Skeletal muscle satellite cell (primary cell): ENCODE measurements around the gene CACFD1.

Experiments
- H3K27me3 ChIP-seq: 2 replicates; pipeline ENCODE4 v1.7.0; 2013; ENCODE audit warnings: low read length; ENCODE audit not compliant: control insufficient read depth, insufficient read depth
- H3K36me3 ChIP-seq: 2 replicates; pipeline ENCODE4 v1.7.0; 2013; ENCODE audit warnings: mild to moderate bottlenecking, control low read depth, low read length; ENCODE audit not compliant: insufficient read depth
- H3K4me1 ChIP-seq: 2 replicates; pipeline ENCODE4 v1.7.0; 2013; ENCODE audit warnings: low read length; ENCODE audit not compliant: control insufficient read depth, insufficient read depth
- H3K4me2 ChIP-seq: 2 replicates; pipeline ENCODE4 v1.7.0; 2013; ENCODE audit warnings: mild to moderate bottlenecking, low read length
- H3K4me3 ChIP-seq: 2 replicates; pipeline ENCODE4 v1.7.0; 2013; ENCODE audit warnings: low read length
- H3K9ac ChIP-seq: 2 replicates; pipeline ENCODE4 v1.7.0; 2013; ENCODE audit warnings: mild to moderate bottlenecking, low read depth, low read length, moderate library complexity
- H3K9me3 ChIP-seq: replicated peaks from 2 replicates; pipeline ENCODE4 v1.7.0; 2013; ENCODE audit warnings: mild to moderate bottlenecking, control low read depth, low read length

Gene CACFD1

GRCh38 chr9:133427658-133428348 lies 32.0 kb upstream of the CACFD1 start:
- Histone ChIP-seq H3K27me3 (peaks cover 10% of the 10 kb centered on the region), H3K4me2 (no peak overlapping the region), H3K9ac (no peak overlapping the region), H3K9me3 (no peaks in the 10 kb centered on the region), H3K4me3 (no peak overlapping the region), H3K4me1 (no peaks in the 10 kb centered on the region), H3K36me3 (no peaks in the 10 kb centered on the region)

DNA sequence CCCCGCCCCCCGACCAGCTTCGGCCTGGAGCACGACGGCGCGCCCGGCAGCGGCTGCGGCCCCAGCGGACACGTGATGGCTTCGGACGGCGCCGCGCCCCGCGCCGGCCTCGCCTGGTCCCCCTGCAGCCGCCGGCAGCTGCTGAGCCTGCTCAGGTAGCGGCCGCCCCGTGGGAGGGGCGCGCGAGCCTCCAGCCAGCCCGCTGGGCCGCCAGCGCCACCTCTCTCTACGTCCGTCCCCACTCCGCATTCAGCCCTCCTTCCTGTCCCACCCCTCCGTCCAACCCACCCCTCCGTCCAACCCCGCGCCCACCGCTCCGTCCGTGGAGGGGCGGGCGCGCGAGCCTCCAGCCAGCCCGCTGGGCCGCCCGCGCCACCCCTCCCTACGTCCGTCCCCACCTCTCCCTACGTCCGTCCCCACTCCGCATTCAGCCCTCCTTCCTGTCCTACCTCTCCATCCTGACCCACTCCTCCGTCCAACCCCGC lies 31.1 kb upstream of the CACFD1 start:
- Histone ChIP-seq H3K27me3 (peaks cover 10% of the 10 kb centered on the region), H3K9me3 (no peaks in the 10 kb centered on the region), H3K4me1 (no peaks in the 10 kb centered on the region), H3K4me3 (no peak overlapping the region), H3K4me2 (peak overlapping the region; percentile 58), H3K36me3 (no peaks in the 10 kb centered on the region), H3K9ac (no peak overlapping the region)

- Histone ChIP-seq H3K36me3 (no peaks in the 10 kb centered on the region), H3K9ac (no peak overlapping the region), H3K27me3 (peaks cover 10% of the 10 kb centered on the region), H3K9me3 (no peaks in the 10 kb centered on the region), H3K4me3 (no peak overlapping the region), H3K4me1 (no peaks in the 10 kb centered on the region), H3K4me2 (no peak overlapping the region)
Observed at GRCh38 chr9:133429214-133429613, 30.6 kb upstream of the CACFD1 start.

GRCh38 chr9:133429641-133430161 lies 30.1 kb upstream of the CACFD1 start:
- peaks cover 10% of the 10 kb centered on the region for H3K27me3 ChIP-seq
- H3K36me3 ChIP-seq = no peaks in the 10 kb centered on the region
- no peak overlapping the region for H3K4me3 ChIP-seq
- no peak overlapping the region for H3K4me2 ChIP-seq
- H3K9me3 ChIP-seq = no peaks in the 10 kb centered on the region
- no peak overlapping the region for H3K9ac ChIP-seq
- H3K4me1 ChIP-seq = no peaks in the 10 kb centered on the region

GRCh38 chr9:133430244-133430643 lies 29.5 kb upstream of the CACFD1 start:
- peaks cover 10% of the 10 kb centered on the region for H3K27me3 ChIP-seq
- H3K9me3 ChIP-seq = no peaks in the 10 kb centered on the region
- H3K4me1 ChIP-seq = no peaks in the 10 kb centered on the region
- H3K36me3 ChIP-seq = no peaks in the 10 kb centered on the region
- H3K4me2 ChIP-seq = no peak overlapping the region
- no peak overlapping the region for H3K4me3 ChIP-seq
- H3K9ac ChIP-seq = no peak overlapping the region

DNA sequence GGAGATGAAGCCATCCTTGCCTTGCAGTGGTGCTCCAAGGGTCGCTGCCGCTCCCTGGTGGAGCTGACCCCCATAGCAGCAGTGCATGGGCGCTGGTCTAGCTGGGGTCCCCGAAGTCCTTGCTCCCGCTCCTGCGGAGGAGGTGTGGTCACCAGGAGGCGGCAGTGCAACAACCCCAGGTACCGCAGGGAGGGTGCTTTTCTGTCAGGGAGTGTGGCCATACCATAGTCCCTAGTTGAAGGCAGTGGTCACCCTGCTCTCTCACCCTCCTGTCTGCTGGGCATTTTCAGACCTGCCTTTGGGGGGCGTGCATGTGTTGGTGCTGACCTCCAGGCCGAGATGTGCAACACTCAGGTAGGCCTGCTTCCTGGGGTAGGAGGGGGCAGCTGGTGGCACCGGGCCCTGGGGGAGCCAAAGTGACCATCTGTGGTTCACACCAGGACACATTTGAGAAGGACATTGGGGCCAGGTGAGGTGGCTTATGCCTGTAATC lies 26.4 kb upstream of the CACFD1 start:
- Histone ChIP-seq H3K9ac (no peak overlapping the region), H3K4me1 (no peaks in the 10 kb centered on the region), H3K27me3 (no peaks in the 10 kb centered on the region), H3K36me3 (no peaks in the 10 kb centered on the region), H3K4me2 (no peak overlapping the region), H3K4me3 (no peak overlapping the region), H3K9me3 (no peaks in the 10 kb centered on the region)

DNA sequence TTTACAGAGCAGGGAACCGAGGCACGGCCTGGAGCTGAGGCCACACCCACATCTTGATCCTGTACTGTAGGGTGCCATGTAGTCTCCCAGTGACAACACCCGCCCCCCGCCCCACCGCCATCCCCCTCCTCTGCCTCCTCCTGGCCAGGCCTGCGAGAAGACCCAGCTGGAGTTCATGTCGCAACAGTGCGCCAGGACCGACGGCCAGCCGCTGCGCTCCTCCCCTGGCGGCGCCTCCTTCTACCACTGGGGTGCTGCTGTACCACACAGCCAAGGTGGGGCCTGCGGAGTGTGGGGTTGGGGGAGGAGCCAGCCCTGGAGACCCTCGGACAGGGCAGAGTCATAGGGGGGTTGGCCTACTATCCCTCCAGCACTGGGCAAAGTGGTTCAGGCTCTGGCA lies 23.1 kb upstream of the CACFD1 start:
- Histone ChIP-seq H3K9me3 (no peaks in the 10 kb centered on the region), H3K27me3 (no peaks in the 10 kb centered on the region), H3K9ac (no peak overlapping the region), H3K4me2 (no peak overlapping the region), H3K4me1 (no peaks in the 10 kb centered on the region), H3K36me3 (no peaks in the 10 kb centered on the region), H3K4me3 (no peak overlapping the region)

DNA sequence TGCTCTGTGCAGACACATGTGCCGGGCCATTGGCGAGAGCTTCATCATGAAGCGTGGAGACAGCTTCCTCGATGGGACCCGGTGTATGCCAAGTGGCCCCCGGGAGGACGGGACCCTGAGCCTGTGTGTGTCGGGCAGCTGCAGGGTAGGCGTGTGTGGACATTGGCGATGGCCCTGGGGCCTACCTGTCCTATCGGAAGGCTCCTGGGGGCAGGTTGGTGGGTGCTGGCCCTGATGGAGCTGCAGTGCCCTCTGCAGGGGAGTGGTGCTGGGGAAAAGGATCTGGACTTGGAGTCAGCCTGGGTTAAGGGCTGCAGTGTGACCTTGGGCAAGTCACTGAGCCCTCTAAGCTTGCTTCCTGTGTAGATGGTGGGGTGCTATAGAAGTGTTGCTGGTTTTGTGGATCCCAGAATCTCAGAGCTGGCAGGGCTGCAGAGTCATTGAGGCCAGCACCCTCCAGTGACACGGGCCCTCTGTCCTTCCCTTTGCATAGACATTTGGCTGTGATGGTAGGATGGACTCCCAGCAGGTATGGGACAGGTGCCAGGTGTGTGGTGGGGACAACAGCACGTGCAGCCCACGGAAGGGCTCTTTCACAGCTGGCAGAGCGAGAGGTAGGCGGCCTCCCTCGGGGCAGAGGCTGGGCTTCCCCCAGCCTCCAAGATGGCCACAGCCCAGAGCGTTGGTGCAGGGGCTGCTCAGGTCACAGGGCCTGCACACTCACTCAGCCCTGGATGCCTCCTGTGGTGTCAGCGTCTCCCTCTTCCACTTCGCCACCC lies 21.8 kb upstream of the CACFD1 start:
- Histone ChIP-seq H3K4me3 (no peak overlapping the region), H3K9ac (no peak overlapping the region), H3K4me1 (no peaks in the 10 kb centered on the region), H3K9me3 (no peaks in the 10 kb centered on the region), H3K27me3 (no peaks in the 10 kb centered on the region), H3K4me2 (no peak overlapping the region), H3K36me3 (no peaks in the 10 kb centered on the region)

- Histone ChIP-seq H3K4me3 (no peak overlapping the region), H3K36me3 (no peaks in the 10 kb centered on the region), H3K9me3 (no peaks in the 10 kb centered on the region), H3K4me1 (no peaks in the 10 kb centered on the region), H3K27me3 (no peaks in the 10 kb centered on the region), H3K4me2 (no peak overlapping the region), H3K9ac (no peak overlapping the region)
Observed at GRCh38 chr9:133439337-133439736, 20.4 kb upstream of the CACFD1 start.

DNA sequence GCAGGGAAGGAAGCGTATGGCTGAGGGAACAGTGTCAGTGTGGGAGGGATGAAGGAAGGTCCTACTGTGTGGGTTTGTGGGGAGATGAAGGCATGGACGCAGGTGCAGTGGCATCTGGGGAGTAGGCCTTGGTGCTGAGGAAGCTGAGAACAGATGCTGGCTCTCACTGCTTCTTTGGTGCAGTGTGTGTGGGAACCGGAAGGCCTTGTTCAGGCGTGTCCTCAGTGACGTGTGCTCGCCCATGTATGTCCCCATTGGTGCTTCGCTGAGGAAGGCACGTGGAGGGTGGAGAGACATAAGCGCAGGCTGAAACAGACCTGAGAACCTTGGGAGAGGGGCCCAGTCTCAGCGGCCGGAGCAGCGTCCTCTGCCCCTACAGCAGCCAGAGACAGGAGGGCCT lies 18.9 kb upstream of the CACFD1 start:
- no peak overlapping the region for H3K9ac ChIP-seq

GRCh38 chr9:133441571-133441970 lies 18.2 kb upstream of the CACFD1 start:
- Histone ChIP-seq H3K36me3 (no peaks in the 10 kb centered on the region), H3K4me1 (no peaks in the 10 kb centered on the region), H3K9me3 (no peaks in the 10 kb centered on the region), H3K4me3 (no peak overlapping the region), H3K9ac (no peak overlapping the region), H3K27me3 (peaks cover 16% of the 10 kb centered on the region), H3K4me2 (no peak overlapping the region)

More for the DNA sequence above, 18.9 kb upstream of the CACFD1 start:
- no peaks in the 10 kb centered on the region for H3K4me1 ChIP-seq
- no peak overlapping the region for H3K4me3 ChIP-seq
- no peak overlapping the region for H3K4me2 ChIP-seq
- peaks cover 9% of the 10 kb centered on the region for H3K27me3 ChIP-seq
- no peaks in the 10 kb centered on the region for H3K36me3 ChIP-seq
- H3K9me3 ChIP-seq = no peaks in the 10 kb centered on the region
